Measurements from ENCODE around the gene KIRREL1. TPM values are rescaled to one million over a fixed set of nuclear protein-coding genes. Genes with fewer than 3 reads are reported as not detected.

Gene KIRREL1
- total RNA-seq, 1 experiment from 2014 or later = 42.4 TPM

DNA sequence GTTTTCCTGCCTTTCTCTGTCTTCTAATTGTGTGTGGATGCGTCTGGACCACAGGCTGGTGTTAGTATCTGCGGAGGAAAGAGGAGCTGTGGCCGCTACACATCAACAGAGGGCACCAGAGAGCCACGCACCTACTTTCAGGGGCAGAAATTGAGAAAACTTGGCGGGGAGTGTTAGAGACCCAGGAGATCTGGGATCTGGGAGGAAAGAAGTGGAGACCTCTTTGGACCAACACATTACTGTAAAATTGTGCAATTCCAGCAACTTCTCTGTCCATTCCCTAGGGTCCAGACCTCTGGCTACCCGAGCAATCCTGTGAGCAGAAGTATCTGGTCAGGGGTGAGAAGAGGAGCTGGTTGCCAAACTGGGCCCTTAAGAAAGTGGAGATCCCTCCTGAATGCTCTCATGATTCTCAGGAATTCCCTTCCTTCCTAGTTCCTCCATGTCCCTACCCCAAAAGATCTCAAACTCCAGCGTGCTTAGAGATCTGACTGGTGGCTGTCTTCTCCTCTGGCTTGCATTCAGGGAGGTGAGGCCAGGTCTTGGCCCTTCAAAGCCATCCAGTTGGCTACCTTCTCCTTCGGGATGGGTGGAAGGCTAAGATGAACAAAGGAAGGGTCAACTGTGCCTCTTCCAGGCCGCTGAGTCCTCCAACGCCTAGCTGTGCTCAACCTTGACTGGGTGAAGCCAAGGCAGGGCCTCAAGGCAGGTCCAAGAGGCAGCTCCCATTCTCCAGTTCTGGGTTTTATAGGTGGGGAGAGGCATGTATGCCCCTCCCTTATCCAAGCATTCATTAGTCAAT lies 1.2 kb upstream of the KIRREL1 start (continued):
- TF ChIP-seq, protein P1, sequence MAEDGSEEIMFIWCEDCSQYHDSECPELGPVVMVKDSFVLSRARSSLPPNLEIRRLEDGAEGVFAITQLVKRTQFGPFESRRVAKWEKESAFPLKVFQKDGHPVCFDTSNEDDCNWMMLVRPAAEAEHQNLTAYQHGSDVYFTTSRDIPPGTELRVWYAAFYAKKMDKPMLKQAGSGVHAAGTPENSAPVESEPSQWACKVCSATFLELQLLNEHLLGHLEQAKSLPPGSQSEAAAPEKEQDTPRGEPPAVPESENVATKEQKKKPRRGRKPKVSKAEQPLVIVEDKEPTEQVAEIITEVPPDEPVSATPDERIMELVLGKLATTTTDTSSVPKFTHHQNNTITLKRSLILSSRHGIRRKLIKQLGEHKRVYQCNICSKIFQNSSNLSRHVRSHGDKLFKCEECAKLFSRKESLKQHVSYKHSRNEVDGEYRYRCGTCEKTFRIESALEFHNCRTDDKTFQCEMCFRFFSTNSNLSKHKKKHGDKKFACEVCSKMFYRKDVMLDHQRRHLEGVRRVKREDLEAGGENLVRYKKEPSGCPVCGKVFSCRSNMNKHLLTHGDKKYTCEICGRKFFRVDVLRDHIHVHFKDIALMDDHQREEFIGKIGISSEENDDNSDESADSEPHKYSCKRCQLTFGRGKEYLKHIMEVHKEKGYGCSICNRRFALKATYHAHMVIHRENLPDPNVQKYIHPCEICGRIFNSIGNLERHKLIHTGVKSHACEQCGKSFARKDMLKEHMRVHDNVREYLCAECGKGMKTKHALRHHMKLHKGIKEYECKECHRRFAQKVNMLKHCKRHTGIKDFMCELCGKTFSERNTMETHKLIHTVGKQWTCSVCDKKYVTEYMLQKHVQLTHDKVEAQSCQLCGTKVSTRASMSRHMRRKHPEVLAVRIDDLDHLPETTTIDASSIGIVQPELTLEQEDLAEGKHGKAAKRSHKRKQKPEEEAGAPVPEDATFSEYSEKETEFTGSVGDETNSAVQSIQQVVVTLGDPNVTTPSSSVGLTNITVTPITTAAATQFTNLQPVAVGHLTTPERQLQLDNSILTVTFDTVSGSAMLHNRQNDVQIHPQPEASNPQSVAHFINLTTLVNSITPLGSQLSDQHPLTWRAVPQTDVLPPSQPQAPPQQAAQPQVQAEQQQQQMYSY (CRISPR knock-in tag; IDR thresholded peaks at IDR 0.05) = peak; percentile 75

DNA sequence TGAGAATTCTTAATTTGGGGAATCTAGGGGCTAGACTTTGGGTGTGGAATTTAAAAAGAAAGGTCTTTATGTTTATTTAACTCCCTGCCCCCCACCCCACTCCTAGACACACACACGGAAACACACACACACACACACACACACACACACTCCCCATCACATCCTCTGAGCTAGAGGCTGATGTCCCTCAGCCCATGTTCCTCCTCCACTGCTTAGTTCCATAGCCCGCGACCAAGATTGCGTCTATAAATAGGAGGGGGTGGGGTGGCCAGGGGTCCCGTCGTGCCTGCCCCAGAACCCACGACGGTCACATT lies 655 bp upstream of the KIRREL1 start:
- CTCF ChIA-PET = interaction anchor here (0.6 to 10.3 kb wide), 45 partner anchors 8 to 695 kb away, joined by 3 to 475 read pairs (median 8); no protein-coding TSS in a partner anchor
- DNase-seq (ENCODE audit: low spot score) = no peak
- Mint-ChIP-seq H3K9me3 (no peaks in the 10 kb centered on the region), H3K4me3 (peak overlapping the region; percentile 90), H3K27ac (no peak overlapping the region; the same call in 1 of the 2 replicates), H3K27me3 (ENCODE audit: low read depth) (peaks cover 2% of the 10 kb centered on the region; the same call in 1 of the 2 replicates), H3K4me1 (peaks cover 41% of the 10 kb centered on the region), H3K36me3 (no peaks in the 10 kb centered on the region)
- no peak for ATAC-seq
- TF ChIP-seq, protein P1 (CRISPR knock-in tag; IDR thresholded peaks at IDR 0.05) = no peak
- TF ChIP-seq ELF4 (CRISPR knock-in tag; IDR thresholded peaks at IDR 0.05; ENCODE audit: low read depth) (no peak), NFATC4 (CRISPR knock-in tag; IDR thresholded peaks at IDR 0.05) (no peak), SMAD3 (CRISPR knock-in tag; IDR thresholded peaks at IDR 0.05; ENCODE audit: borderline replicate concordance) (no peak), SOX15 (CRISPR knock-in tag; IDR thresholded peaks at IDR 0.05) (no peak), USF1 (CRISPR knock-in tag; IDR thresholded peaks at IDR 0.05) (no peak), ZBTB43 (CRISPR knock-in tag; IDR thresholded peaks at IDR 0.05) (no peak)
- TF ChIP-seq, protein P2, sequence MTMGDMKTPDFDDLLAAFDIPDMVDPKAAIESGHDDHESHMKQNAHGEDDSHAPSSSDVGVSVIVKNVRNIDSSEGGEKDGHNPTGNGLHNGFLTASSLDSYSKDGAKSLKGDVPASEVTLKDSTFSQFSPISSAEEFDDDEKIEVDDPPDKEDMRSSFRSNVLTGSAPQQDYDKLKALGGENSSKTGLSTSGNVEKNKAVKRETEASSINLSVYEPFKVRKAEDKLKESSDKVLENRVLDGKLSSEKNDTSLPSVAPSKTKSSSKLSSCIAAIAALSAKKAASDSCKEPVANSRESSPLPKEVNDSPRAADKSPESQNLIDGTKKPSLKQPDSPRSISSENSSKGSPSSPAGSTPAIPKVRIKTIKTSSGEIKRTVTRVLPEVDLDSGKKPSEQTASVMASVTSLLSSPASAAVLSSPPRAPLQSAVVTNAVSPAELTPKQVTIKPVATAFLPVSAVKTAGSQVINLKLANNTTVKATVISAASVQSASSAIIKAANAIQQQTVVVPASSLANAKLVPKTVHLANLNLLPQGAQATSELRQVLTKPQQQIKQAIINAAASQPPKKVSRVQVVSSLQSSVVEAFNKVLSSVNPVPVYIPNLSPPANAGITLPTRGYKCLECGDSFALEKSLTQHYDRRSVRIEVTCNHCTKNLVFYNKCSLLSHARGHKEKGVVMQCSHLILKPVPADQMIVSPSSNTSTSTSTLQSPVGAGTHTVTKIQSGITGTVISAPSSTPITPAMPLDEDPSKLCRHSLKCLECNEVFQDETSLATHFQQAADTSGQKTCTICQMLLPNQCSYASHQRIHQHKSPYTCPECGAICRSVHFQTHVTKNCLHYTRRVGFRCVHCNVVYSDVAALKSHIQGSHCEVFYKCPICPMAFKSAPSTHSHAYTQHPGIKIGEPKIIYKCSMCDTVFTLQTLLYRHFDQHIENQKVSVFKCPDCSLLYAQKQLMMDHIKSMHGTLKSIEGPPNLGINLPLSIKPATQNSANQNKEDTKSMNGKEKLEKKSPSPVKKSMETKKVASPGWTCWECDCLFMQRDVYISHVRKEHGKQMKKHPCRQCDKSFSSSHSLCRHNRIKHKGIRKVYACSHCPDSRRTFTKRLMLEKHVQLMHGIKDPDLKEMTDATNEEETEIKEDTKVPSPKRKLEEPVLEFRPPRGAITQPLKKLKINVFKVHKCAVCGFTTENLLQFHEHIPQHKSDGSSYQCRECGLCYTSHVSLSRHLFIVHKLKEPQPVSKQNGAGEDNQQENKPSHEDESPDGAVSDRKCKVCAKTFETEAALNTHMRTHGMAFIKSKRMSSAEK (CRISPR knock-in tag; IDR thresholded peaks at IDR 0.05; ENCODE audit: borderline replicate concordance) = no peak
- TF ChIP-seq, protein P3, sequence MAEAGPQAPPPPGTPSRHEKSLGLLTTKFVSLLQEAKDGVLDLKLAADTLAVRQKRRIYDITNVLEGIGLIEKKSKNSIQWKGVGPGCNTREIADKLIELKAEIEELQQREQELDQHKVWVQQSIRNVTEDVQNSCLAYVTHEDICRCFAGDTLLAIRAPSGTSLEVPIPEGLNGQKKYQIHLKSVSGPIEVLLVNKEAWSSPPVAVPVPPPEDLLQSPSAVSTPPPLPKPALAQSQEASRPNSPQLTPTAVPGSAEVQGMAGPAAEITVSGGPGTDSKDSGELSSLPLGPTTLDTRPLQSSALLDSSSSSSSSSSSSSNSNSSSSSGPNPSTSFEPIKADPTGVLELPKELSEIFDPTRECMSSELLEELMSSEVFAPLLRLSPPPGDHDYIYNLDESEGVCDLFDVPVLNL (CRISPR knock-in tag; IDR thresholded peaks at IDR 0.05; ENCODE audit: borderline replicate concordance, low read depth) = no peak
- TF ChIP-seq, protein P4, sequence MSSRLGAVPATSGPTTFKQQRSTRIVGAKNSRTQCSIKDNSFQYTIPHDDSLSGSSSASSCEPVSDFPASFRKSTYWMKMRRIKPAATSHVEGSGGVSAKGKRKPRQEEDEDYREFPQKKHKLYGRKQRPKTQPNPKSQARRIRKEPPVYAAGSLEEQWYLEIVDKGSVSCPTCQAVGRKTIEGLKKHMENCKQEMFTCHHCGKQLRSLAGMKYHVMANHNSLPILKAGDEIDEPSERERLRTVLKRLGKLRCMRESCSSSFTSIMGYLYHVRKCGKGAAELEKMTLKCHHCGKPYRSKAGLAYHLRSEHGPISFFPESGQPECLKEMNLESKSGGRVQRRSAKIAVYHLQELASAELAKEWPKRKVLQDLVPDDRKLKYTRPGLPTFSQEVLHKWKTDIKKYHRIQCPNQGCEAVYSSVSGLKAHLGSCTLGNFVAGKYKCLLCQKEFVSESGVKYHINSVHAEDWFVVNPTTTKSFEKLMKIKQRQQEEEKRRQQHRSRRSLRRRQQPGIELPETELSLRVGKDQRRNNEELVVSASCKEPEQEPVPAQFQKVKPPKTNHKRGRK (CRISPR knock-in tag; IDR thresholded peaks at IDR 0.05; ENCODE audit: borderline replicate concordance) = no peak
- POLR2A ChIA-PET = interaction anchor here (0.6 to 1.3 kb wide), 4 partner anchors 14 to 78 kb away, joined by 3 to 7 read pairs (median 4); no protein-coding TSS in a partner anchor

Data from WTC11 (cell line).